NOMO-1 treated with dmso at 0.1 percent for 144 hours (cell line): Measurements from ENCODE around the gene NABP1.

Experiments used
- DNase-seq: peaks from one replicate; lab custom pipeline; 2025; ENCODE audit not compliant: unreplicated experiment; lab: John Stamatoyannopoulos, UW

Gene NABP1

DNA sequence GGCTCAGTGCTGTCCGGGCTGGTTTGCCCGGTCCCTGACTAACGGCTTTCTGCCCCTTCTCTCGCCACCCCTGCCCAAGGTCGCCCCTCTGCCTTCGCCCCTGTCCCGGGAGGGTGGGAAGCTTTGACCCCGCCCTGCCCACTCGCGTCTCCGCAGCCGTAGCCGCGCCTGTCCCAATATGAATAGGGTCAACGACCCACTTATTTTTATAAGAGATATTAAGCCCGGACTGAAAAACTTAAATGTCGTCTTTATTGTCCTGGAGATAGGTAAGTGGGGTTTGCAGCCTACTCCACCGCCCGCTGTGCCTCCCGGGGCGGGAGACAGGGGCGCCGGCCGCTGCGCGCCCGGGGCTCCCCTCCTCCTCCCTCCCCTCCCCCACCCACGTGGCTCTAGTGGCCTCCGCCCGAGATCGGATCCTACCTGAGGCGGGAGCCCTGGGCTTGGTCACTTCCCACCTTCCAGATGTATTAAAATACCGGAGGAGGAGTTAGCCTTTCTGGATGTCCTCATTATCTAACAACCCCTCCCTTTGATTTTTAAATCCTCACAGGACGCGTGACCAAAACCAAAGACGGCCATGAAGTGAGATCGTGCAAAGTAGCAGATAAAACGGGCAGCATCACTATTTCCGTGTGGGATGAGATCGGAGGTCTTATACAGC is 633 bp downstream of the NABP1 start:
- DNase-seq, result no peak

DNA sequence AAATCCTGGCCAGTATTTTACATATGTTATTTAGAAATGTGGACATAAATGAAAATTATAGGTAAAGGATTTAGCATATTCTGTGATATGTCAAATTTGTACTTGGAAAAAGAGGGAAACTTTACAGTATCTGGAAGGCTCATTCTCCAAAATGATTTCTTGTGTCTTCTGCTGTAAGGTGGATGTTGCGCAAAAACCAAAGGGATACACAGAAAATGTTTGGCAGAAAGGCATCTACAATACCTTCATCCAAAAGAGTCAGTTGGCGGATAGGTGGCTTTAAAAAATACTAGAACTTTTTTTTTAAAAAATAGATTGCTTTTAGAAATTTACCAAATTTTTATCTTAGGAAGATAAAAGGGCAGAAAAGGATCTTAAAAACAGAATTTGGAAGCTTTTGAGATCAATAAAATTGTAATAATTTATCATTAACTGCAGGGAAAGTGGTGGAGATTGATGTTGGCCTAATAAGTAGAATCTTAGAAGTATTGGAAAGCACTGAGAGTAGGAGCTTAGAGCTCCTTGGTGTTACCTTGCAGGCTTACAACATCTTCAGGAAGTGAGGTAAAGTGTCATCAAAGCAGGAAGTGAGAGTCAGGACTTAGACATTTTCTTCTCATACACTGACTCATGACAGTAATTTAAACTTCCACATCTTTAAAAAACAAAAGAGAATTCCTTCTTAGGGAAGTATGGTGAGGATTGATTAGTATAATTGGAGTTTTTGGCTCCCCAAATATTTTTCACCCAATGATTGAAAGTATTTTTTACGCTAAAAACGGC is 2.1 kb downstream of the NABP1 start:
- peak; percentile 31 for DNase-seq

DNA sequence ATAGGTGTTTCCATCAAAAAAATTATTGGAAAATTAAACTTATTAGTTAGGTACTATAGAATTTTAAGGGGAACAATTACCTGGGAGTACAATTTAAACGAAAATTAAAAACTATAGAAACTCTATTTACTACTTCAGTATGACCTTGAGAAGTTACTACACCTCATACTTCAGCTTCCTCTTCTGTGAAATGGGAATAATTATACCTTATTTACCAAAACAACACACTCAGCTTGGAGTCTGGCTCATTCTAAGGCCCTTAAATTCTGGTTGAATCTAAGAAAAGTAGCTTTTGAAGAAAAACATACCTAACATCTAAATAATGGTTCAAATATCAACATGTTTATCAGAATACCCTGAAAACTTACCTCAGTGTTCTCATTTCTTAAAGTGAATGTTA is 2.7 kb downstream of the NABP1 start:
- DNase-seq, result no peak

DNA sequence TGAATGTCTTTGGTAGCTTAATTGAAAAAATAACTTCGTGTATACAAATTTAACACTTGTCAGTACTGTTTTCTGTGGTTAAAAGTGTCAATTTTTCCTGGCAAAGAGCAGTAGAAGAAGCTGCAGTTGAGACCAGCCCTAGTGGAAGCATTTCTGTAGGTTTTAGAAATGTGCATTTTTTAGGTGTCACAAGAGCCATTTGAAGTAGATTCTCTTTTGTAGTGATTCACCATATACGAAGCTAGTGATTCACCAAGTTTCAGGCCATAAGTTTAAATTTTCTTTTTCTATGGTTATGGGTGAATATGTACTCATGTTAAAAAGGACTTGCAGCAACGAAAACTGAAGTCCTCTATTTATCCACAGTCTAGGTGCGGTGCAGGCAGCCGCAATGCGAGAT is 4.2 kb downstream of the NABP1 start:
- no peak for DNase-seq

DNA sequence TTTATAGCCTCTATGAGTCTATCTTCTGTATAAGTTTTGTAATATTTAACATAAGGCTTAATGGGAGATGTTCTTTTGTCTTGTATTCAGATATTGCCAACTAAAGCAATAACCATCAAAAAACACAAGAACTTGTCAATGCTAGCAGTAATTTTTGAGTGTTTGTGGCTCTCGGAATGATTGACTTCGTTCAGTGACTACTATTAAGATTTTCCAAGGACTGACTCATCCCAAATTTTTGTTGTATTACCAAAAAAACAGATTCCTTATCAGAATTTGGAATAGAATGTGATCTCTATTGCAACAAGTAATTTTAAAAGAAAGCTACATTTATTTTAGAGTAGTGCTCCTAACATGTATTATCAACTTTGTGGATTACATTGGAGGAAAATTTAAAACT is 8.1 kb downstream of the NABP1 start:
- DNase-seq, result no peak

DNA sequence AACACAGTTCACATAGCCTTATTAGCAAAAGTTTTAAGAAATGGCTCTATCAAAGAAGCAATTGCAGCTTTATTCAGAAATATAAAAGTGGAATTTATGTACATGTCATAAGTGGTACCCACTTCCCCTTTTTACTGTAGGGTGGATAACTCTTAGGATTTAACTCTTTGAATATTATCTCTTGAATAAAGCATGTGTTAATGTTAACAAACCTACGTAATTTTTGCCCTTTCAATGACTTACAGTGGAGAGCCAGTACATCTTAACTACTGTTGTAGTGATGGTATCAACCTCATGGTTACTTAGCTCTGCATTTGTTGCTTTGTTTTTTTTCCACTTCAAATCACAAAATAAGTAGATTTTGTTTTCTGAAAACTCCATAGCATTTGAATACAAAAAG is 8.8 kb downstream of the NABP1 start:
- DNase-seq, result no peak

DNA sequence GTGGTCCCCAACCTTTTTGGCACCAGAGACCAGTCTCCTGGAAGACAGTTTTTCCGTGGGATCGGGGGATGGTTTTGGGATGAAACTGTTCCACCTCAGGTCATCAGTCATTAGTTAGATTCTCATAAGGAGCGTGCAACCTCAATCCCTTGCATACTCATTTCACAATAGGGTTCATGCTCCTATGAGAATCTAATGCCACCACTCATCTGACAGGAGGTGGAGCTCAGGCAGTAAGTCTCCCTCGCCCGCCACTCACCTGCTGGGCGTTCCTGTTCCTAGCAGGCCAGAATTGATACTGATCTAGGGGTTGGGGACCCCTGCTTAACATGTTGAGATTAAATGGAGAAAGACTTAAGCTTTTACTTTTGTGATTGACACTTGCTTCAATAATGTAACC is 9.9 kb downstream of the NABP1 start:
- no peak for DNase-seq

DNA sequence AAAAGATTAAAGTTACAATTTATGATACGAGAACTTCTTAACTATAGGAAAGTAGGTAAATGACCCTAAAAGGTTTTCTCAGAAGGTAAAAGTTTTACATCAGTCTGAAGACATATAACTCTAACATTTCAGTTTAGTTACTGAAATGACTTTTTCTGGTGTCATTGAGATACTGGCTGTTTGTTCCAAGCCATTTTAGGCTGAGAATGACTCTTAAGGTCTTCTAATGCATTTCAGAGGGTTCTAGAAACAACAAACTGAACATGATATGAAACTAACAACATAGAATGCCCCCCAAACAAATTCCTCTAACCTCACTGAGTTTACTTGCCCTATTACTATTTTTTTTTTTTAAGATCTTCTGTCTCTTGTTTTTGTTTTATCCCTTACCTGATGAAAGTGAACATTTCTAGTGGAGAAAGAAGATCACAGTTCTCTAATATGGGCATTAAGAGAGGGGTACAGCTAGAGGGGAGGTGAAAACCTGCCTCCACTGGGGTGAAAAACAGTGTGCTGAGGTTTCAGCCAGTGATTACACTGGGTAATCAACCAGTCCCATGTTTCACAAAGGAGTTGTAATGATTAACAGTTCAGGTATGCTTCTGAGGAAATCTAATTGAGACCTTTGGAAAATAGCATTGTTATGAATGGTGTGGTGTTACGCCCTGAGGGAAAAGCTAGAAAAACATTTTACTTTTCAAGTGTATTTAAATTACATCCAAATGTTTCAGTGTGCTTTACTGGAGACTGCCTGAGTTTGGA is 11.2 kb downstream of the NABP1 start:
- no peak for DNase-seq

DNA sequence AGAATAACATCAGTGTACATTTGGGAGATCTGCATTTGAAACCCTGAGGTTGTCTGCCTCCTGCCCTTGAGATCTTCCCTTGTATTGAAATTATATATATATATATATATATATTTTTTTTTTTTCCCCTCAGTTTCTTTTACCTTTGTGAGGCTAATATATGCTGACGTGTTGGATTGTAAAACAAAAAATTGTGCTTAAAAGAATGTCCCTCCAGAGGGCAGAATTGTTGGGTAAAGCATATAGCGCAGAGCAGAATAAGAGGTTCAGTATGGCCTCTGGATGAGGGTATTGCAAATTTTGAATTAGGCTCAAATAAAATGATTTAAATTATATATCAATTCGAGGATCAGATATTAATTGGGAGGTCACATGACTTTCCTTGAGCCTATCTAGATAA is 12.4 kb downstream of the NABP1 start:
- DNase-seq, result no peak

DNA sequence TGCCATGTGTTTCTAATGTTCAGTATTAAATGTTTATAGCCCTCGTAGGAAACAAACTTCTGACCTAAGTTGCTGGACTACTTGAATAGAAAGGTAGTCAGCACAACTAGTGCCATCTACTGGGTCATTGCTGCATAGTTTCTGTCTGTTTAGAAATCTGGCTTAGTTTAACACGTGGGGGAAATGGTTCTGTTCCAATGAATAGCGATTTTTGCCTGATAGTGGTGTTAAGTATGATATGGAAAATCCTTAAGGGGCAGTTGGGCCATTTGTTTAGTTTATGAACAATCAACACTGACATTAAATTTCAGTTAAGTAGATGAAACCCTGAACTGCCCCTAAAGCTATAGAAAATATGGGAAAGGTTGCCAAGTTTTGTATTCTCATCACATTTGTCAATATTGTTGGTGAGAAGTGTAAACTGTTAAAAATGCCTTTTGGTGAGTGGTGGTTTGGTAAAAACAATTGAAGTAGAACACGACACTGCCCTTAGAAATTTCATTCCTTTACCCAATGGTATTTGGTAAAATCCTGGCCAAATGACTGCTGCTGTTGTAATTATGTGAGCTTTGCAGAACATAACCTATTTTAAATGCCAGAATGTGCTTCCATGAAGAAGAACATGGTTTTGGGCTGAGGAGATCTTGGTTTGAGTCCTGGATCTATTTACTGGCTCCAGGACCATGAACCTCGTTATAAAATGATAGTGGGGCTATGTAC is 13.2 kb downstream of the NABP1 start:
- DNase-seq, result no peak

DNA sequence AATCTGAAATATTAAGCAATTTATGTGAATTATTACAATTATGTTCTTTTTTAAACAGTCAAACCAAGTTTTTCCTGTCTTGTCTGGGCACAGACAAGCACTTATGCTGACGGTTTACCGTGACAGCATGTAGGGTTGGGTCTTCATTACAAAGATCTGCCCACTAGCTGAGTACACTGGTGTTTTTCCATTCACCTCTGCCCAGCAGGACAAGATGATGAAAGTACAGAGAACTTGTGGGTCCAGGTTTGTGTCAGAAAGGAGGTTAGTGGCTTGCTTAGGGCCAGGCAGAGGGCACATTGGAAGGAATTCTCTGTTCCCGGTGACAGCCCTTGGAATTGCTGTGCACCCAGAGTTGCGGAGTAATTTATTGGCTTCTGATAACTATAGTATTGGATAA is 14.0 kb downstream of the NABP1 start:
- no peak for DNase-seq

DNA sequence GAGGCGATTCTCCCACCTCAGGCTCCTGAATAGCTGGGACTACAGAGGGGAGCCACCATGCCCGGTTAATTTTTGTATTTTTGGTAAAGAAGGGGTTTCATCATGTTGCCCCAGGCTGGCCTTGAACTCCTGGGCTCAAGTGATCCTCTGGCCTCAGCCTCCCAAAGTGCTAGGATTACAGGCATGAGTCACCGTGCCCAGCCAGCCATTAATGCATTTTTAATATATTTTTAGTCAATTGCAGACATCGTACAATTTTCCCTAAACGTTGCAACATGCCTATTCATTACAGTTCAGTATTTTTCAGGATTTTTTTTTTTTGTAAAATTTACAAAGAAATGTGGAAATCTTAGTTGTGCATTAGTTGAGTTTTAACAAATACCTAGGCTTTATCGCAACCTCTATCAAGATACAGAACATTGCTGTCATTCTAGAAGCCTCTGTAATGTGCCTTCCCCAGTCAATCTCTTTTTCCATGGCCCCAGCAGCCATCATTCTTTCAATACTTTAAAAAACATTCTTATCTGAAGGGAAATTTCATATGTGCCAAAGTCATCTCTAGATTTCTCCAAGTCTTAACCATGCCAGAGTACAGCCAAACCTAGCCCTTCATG is 14.7 kb downstream of the NABP1 start:
- DNase-seq, result no peak

DNA sequence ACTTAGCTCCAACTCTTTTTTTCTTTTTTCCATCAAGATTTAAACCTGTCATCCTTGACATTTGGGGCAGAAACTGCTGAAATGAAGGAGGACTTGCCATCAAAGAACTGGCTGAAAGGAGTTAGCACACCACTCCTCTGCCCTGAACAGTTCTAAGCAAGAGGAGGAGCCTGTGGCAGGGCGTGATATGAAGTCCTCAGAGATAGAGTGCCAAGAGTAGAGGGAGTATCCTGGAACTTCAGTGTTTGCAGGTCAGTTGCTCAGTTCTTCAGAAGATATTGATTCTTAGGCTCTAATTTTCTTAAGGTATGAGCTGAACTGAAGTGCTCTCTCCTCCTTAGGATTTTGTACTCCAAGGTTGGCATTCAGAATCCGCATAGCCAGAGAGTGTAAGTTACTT is 15.2 kb downstream of the NABP1 start:
- DNase-seq, result no peak

DNA sequence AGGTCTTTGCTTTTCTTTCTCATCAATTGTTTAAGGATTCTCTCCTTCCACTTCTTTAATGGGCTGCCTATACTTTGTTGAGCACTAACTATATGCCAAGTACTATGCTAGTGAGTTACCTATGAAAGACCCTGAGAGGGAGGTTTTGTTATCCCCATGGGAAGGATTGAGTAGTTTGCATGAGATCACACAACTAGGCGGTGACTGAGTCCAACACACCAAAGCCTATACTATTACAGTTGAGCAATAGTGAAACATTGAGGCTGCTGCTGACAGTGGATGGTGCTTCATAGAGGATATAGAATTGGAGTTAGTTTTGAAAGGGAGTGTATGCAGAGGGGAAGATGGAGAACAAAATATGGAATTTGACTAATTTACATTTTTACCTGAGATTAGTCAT is 15.8 kb downstream of the NABP1 start:
- DNase-seq, result no peak

DNA sequence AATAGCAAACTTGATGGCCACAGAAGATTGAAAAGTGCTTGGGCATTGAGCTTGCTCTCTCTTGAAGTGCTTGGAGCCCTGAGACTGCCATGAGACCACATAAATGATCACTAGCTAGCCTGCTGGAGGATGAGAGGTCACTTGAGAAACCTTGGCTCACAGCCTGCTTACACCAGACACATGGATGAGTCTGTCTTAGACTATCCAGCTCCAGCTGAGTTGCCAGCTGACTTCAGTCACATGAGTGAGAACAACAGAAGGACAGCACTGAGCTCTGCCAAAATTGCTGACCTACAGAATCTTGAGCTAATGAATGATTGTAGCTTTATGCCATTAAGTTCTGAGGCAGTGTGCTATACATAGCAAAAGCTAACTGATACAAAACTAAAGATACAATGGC is 18.1 kb downstream of the NABP1 start:
- no peak for DNase-seq

DNA sequence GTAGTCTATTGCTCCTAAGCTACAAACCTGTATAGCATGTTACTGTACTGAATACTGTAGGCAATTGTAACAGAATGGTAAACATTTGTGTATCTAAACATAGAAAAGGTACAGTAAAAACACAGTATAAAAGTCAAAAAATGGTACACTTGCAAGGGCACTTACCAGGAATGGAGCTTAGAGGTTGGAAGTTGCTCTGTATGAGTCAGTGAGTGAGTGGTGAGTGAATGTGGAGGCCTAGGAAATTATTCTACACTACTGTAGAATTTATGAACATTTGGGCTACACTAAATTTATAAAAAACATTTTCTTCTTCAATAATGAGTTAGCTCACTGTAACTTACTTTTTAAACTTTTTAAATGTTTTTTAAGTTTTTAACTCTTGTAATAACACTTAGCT is 19.0 kb downstream of the NABP1 start:
- no peak for DNase-seq

DNA sequence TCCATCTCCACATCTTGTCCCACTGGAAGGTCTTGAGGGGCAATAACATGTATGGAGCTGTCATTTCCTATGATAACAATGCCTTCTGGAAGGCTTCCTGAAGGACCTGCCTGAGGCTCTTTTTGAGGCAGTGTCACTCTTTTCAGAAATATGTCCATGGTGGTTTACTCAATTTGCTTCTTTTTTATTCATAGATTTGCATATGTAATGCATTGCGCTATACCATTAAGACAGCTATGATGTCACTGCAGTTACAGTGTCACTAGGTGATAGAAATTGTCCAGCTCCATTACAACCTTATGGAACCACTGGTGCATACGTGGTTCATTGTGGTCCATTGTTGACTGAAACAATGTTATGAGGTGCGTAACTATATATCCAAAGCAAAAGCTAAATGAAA is 19.9 kb downstream of the NABP1 start:
- no peak for DNase-seq

DNA sequence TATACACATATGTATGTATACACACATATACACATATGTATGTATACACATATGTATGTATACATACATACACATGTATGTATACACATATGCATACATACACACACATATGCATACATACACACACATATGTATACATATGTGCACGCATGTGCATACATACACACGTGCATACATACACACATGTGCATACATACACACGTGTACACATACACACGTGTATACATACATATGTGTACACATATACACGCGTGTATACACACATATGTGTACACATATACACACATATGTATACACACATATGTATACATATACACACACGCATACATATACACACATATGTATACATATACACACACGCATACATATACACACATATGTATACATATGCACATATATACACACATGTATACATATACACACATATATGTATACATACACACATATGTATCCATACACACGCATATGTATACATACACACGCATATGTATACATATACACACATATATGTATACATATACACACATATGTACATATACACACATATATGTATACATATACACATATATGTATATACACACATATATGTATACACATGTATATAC is 21.5 kb downstream of the NABP1 start:
- DNase-seq, result no peak

DNA sequence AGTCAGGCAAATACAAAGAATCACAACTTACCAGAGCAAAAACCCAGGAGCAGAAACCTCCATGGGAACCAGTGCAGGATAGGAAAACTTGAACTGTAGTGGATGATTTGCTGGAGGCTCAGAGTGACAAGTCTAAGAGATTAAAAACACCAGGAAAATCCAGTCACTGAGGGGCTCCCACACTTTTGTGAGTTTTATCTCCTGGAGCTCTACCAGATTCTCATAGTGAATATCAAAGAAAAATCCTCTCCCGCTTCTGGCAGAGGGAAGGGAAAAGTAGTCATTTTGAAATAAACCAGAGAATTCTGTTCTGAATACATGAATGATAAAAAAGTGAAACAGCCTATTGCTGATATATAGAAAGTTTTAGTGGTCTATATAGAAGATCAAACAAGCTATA is 23.1 kb downstream of the NABP1 start:
- DNase-seq, result no peak

DNA sequence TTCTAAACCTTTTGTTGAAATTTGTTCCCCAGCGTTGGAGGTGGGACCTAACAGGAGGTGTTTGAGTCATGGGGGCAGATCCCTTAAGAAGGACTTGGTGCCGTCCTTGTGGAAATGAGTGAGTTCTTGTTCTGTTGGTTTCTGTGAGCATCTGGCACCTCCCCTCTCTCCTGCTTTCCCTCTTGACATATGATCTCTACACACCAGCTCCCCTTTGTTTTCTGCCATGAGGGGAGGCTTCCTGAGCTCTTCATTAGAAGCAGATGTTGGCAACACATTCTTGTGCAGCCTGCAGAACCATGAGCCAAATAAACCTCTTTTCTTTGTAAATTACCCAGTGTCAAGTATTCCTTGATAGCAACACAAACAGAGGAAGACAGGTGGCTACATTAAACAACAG is 23.8 kb downstream of the NABP1 start:
- DNase-seq, result no peak
